ENCODE results near the gene SOS2. TPM values are rescaled to one million over a fixed set of nuclear protein-coding genes. Genes with fewer than 3 reads are reported as not detected.

The SOS2 gene
- total RNA-seq, 1 experiment from 2014 or later = 11.7 TPM

DNA sequence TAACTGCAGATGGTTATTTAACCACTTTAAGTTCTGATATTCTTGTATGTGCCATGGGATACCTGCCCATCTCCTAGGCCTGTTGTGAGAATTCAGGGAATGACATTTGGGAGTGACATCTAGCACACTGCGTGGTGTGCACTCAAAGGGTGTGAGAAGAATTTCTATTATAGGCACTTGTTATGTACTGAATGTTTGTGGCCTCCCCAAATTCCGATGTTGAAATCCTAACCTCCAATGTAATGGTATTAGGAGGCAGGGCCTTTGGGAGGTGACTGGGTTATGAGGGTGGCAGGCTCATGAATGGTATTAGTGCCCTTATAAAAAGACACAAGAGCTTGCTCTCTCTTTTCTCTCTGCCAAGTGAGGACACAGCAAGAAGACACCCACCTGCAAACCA, 142.6 kb downstream of the SOS2 start:
- no TSS peak for BruUV-seq (replicated peaks)
- no peak overlapping the region for H3K9ac ChIP-seq (ENCODE audit: low read length)
- DNase-seq (ENCODE audit: low read depth, low spot score) = no peak
- H3K4me1 ChIP-seq (ENCODE audit: control insufficient read depth in 1 of 2, insufficient read depth in 2 of 2, low read length in 2 of 2) = no peaks in the 10 kb centered on the region
- H2AFZ ChIP-seq (ENCODE audit: low read depth, low read length, poor library complexity, severe bottlenecking) = no peak overlapping the region
- RAD21 ChIA-PET (ENCODE audit: low non-redundant PET in 1 of 2, low total read pairs in 2 of 2, uncharacterized antibody in 2 of 2, unreplicated experiment in 2 of 2) = no interaction called here
- CTCF ChIA-PET = no interaction called here
- H4K20me1 ChIP-seq (ENCODE audit: insufficient read depth) = no peaks in the 10 kb centered on the region
- no peaks in the 10 kb centered on the region for H3K36me3 ChIP-seq (ENCODE audit: control insufficient read depth in 1 of 2, insufficient read depth in 2 of 2, low read length in 2 of 2)
- no peaks in the 10 kb centered on the region for H3K9me2 ChIP-seq (ENCODE audit: insufficient read depth)
- intact Hi-C loops (cut with micrococcal nuclease) = no loop called here
- no peaks in the 10 kb centered on the region for H3K27me3 ChIP-seq (ENCODE audit: insufficient read depth, low read length)
- H3K4me3 ChIP-seq (replicated peaks in 1 of 2; ENCODE audit: low read depth in 1 of 2, low read length in 2 of 2) = no peak overlapping the region
- no peaks in the 10 kb centered on the region for H3K79me2 ChIP-seq (ENCODE audit: insufficient read depth, low read length)
- ATAC-seq = no peak
- H3K9me3 ChIP-seq (ENCODE audit: control insufficient read depth in 1 of 2, insufficient read depth in 1 of 2, low read depth in 1 of 2, low read length in 2 of 2) = no peaks in the 10 kb centered on the region
- H3K27ac ChIP-seq (ENCODE audit: low read depth, low read length) = no peak overlapping the region
- POLR2A ChIA-PET = no interaction called here
- TF ChIP-seq CBX3 (IDR thresholded peaks at IDR 0.05; ENCODE audit: low read depth) = no peak
- no peak for TF ChIP-seq SIN3A (IDR thresholded peaks at IDR 0.05; ENCODE audit: low read depth)
- TF ChIP-seq SRF (IDR thresholded peaks at IDR 0.05; ENCODE audit: low read depth) = no peak
- no peak for TF ChIP-seq REST (IDR thresholded peaks at IDR 0.05; ENCODE audit: low read depth)
- no peak for TF ChIP-seq MAX (IDR thresholded peaks at IDR 0.05)
- H3K4me2 ChIP-seq (ENCODE audit: low read length) = no peak overlapping the region

DNA sequence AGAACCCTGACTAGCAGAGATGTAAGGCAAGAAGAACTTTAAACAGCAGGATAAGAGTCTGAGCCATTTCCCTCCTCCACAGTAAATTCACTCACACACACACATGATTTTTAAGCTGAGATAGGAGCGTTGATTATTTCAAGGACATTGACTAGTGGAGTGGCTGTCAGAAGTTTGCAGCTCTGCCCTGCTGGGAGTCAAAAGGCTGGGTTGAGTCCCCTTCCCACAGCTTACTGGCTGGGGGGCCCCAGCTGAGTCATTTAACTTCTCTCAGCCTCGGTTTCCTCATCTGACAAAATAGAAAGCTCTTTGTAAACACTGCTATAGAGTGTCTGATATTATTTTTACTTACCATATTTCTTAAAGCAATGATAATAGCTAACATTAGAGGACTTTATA, 143.3 kb downstream of the SOS2 start:
- Histone ChIP-seq H3K36me3 (ENCODE audit: control insufficient read depth in 1 of 2, insufficient read depth in 2 of 2, low read length in 2 of 2) (no peaks in the 10 kb centered on the region), H3K9me3 (ENCODE audit: control insufficient read depth in 1 of 2, insufficient read depth in 1 of 2, low read depth in 1 of 2, low read length in 2 of 2) (no peaks in the 10 kb centered on the region), H3K27me3 (ENCODE audit: insufficient read depth, low read length) (no peaks in the 10 kb centered on the region), H3K4me3 (replicated peaks in 1 of 2; ENCODE audit: low read depth in 1 of 2, low read length in 2 of 2) (no peak overlapping the region), H3K79me2 (ENCODE audit: insufficient read depth, low read length) (no peaks in the 10 kb centered on the region), H3K4me2 (ENCODE audit: low read length) (no peak overlapping the region), H3K4me1 (ENCODE audit: control insufficient read depth in 1 of 2, insufficient read depth in 2 of 2, low read length in 2 of 2) (no peaks in the 10 kb centered on the region), H3K9ac (ENCODE audit: low read length) (no peak overlapping the region), H2AFZ (ENCODE audit: low read depth, low read length, poor library complexity, severe bottlenecking) (no peak overlapping the region), H3K9me2 (ENCODE audit: insufficient read depth) (no peaks in the 10 kb centered on the region), H4K20me1 (ENCODE audit: insufficient read depth) (no peaks in the 10 kb centered on the region), H3K27ac (ENCODE audit: low read depth, low read length) (no peak overlapping the region)
- TF ChIP-seq CBX3 (IDR thresholded peaks at IDR 0.05; ENCODE audit: low read depth) = no peak
- TF ChIP-seq YY1 (IDR thresholded peaks at IDR 0.05; ENCODE audit: extremely low read depth, insufficient replicate concordance, low read depth, low read length) = no peak
- no peak for TF ChIP-seq SP1 (IDR thresholded peaks at IDR 0.05; ENCODE audit: low read depth)
- TF ChIP-seq ELF1 (IDR thresholded peaks at IDR 0.05; ENCODE audit: borderline replicate concordance, low read depth) = no peak
- TF ChIP-seq EGR1 (IDR thresholded peaks at IDR 0.05; ENCODE audit: low read depth) = no peak
- no peak for TF ChIP-seq ZFX (IDR thresholded peaks at IDR 0.05)
- TF ChIP-seq EZH2phosphoT487 (IDR thresholded peaks at IDR 0.05; ENCODE audit: borderline replicate concordance) = no peak
- no peak for TF ChIP-seq ZNF274 (IDR thresholded peaks at IDR 0.05; ENCODE audit: low read depth, low read length)
- TF ChIP-seq SIN3A (IDR thresholded peaks at IDR 0.05; ENCODE audit: low read depth) = no peak
- TF ChIP-seq ATF3 (IDR thresholded peaks at IDR 0.05) = no peak
- ChIA-PET POLR2A (no interaction called here), CTCF (no interaction called here), RAD21 (ENCODE audit: low non-redundant PET in 1 of 2, low total read pairs in 2 of 2, uncharacterized antibody in 2 of 2, unreplicated experiment in 2 of 2) (no interaction called here)
- DNase-seq (ENCODE audit: low read depth, low spot score) (no peak), ATAC-seq (no peak)
- no TSS peak for BruUV-seq (replicated peaks)
- intact Hi-C loops (cut with micrococcal nuclease) = no loop called here

Measured in HCT116 (cell line).